GM10248 (cell line): ENCODE measurements around the gene ZMYND15.
"Not testable (repeated sequence)": the region's sequence is repeated elsewhere in the genome, so short reads cannot be mapped to it uniquely, and the experiment has no call there.

Experiments used
- CTCF ChIA-PET: fragments of 300-600 bp; sonication (Branson Sonifier 250); formaldehyde crosslinking; extraction: SDS; loops from one replicate; lab custom pipeline; 2021; ENCODE audit warnings: antibody characterized with exemption; lab: Yijun Ruan, JAX
- POLR2A ChIA-PET: fragments of 350-650 bp; sonication (Branson Sonifier 250); formaldehyde crosslinking; extraction: SDS; loops from one replicate; lab custom pipeline; 2020; ENCODE audit warnings: antibody characterized with exemption; lab: Yijun Ruan, JAX
- DNase-seq: peaks from one replicate; pipeline ENCODE4 v3.0.0; 2012; ENCODE audit errors: extremely low spot score
- CTCF ChIP-seq: IDR thresholded peaks from 2 replicates; pipeline ENCODE4 v1.5.1; 2012; ENCODE audit warnings: mild to moderate bottlenecking, low read depth; ENCODE audit errors: extremely low read depth, missing control alignments, control extremely low read depth

Gene ZMYND15

GRCh38 chr17:4709794-4710692 is 29.6 kb upstream of the ZMYND15 start, which contains the start of gene ARRB2:
ARRB2 (plus strand) TSS chr17:4710632; CDS start chr17:4710722, 90 bp downstream.
- CTCF ChIA-PET, result interaction anchor here (0.8 to 2.0 kb wide), 21 partner anchors 9 to 270 kb away, joined by 3 to 9 read pairs (median 4); partner anchors contain the start of genes GLTPD2 and SPAG7
- POLR2A ChIA-PET, result no interaction called here
- peak; percentile 53 for TF ChIP-seq CTCF
- peak; percentile 98 for DNase-seq

- ChIA-PET CTCF (interaction anchor here (0.8 to 2.0 kb wide), 19 partner anchors 10 to 257 kb away, joined by 3 to 9 read pairs (median 4); partner anchors contain the start of genes GLTPD2 and SPAG7), POLR2A (interaction anchor here (0.7 kb wide), 1 partner anchor 441 kb away, joined by 3 read pairs; no protein-coding TSS in a partner anchor)
- no peak for DNase-seq
- TF ChIP-seq CTCF, result no peak
Measured at GRCh38 chr17:4710693-4711634, 28.7 kb upstream of the ZMYND15 start.

- TF ChIP-seq CTCF, result no peak
- no peak for DNase-seq
- POLR2A ChIA-PET, result interaction anchor here (0.7 kb wide), 1 partner anchor 442 kb away, joined by 3 read pairs; no protein-coding TSS in a partner anchor
- CTCF ChIA-PET, result interaction anchor here (1.3 to 1.6 kb wide), 3 partner anchors 11 to 169 kb away, joined by 3 to 6 read pairs (median 4); no protein-coding TSS in a partner anchor
Measured at GRCh38 chr17:4711661-4712181, 27.9 kb upstream of the ZMYND15 start.

GRCh38 chr17:4712526-4712925 is 27.1 kb upstream of the ZMYND15 start:
- POLR2A ChIA-PET, result no interaction called here
- no peak for DNase-seq
- CTCF ChIA-PET, result interaction anchor here (1.3 to 1.6 kb wide), 2 partner anchors 10 to 168 kb away, joined by 3 to 6 read pairs; no protein-coding TSS in a partner anchor
- TF ChIP-seq CTCF, result no peak

GRCh38 chr17:4714340-4715062 is 25.1 kb upstream of the ZMYND15 start:
- CTCF ChIA-PET, result interaction anchor here (0.9 to 1.1 kb wide), 3 partner anchors 76 to 153 kb away, joined by 3 read pairs; no protein-coding TSS in a partner anchor
- DNase-seq, POLR2A ChIA-PET: not testable (repeated sequence)
